Cardiac muscle cell (in vitro differentiated cells and primary cell): ENCODE results near the gene BET1. TPM values are rescaled to one million over a fixed set of nuclear protein-coding genes. Genes with fewer than 3 reads are reported as not detected.

ENCODE experiments used
- DNase-seq, 2 donors: peaks; one replicate each; pipeline versions ENCODE4 v3.0.0 to v3.0.0-alpha.2; 2010 to 2017; ENCODE audit warnings: low read depth in 1 of 2, low spot score in 1 of 2
- H3K27ac ChIP-seq: fragments of 200-600 bp; sonication (generic); 2 replicates; pipeline ENCODE4 v1.5.1; 2016
- H3K27me3 ChIP-seq: fragments of 200-600 bp; sonication (generic); 2 replicates; pipeline ENCODE4 v1.6.0; 2016; ENCODE audit warnings: control low read depth
- H3K36me3 ChIP-seq: fragments of 200-600 bp; sonication (generic); 2 replicates; pipeline ENCODE4 v1.5.1; 2016; ENCODE audit warnings: control low read depth
- H3K4me1 ChIP-seq: fragments of 200-600 bp; sonication (generic); 2 replicates; pipeline ENCODE4 v1.8.1; 2017; ENCODE audit warnings: low read depth, mild to moderate bottlenecking, mixed run types
- H3K4me3 ChIP-seq: fragments of 200-600 bp; sonication (generic); 2 replicates; pipeline ENCODE4 v1.5.1; 2016; ENCODE audit warnings: mild to moderate bottlenecking
- H3K9me3 ChIP-seq: fragments of 200-600 bp; sonication (generic); 2 replicates; pipeline ENCODE4 v1.5.1; 2017; ENCODE audit warnings: low read depth, mild to moderate bottlenecking, control low read depth
- polyA plus RNA-seq: library from polyadenylated mRNA; unstranded; fragments of >200 nt; fragmentation: Nextera tagmentation; extraction: Ambion mirVana; gene quantifications from 2 replicates; pipeline ENCODE4 v1.2.1, GENCODE V29; 2016
- total RNA-seq: library from RNA; depleted of rRNA; stranded (reverse); fragments of >200 nt; gene quantifications from 2 replicates; pipeline ENCODE4 v1.2.3, GENCODE V29; 2016
- TF ChIP-seq, protein P1 (sequence below): IDR thresholded peaks from 2 replicates; pipeline ENCODE4 v1.5.1; 2012; ENCODE audit warnings: low read depth, mild to moderate bottlenecking, low read length

Gene BET1
- total and polyA plus RNA-seq, 2 experiments from 2014 or later = 20.8 to 43.1 TPM

- peaks cover 34% of the 10 kb centered on the region for H3K4me1 ChIP-seq
- H3K27me3 ChIP-seq = no peaks in the 10 kb centered on the region
- TF ChIP-seq, protein P1, sequence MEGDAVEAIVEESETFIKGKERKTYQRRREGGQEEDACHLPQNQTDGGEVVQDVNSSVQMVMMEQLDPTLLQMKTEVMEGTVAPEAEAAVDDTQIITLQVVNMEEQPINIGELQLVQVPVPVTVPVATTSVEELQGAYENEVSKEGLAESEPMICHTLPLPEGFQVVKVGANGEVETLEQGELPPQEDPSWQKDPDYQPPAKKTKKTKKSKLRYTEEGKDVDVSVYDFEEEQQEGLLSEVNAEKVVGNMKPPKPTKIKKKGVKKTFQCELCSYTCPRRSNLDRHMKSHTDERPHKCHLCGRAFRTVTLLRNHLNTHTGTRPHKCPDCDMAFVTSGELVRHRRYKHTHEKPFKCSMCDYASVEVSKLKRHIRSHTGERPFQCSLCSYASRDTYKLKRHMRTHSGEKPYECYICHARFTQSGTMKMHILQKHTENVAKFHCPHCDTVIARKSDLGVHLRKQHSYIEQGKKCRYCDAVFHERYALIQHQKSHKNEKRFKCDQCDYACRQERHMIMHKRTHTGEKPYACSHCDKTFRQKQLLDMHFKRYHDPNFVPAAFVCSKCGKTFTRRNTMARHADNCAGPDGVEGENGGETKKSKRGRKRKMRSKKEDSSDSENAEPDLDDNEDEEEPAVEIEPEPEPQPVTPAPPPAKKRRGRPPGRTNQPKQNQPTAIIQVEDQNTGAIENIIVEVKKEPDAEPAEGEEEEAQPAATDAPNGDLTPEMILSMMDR = no peak
- H3K36me3 ChIP-seq = no peaks in the 10 kb centered on the region
- H3K4me3 ChIP-seq = no peak overlapping the region
- peak in 1 of 2 donors; percentile 25 for DNase-seq
- H3K27ac ChIP-seq = no peak overlapping the region
- H3K9me3 ChIP-seq = no peaks in the 10 kb centered on the region
Measured at GRCh38 chr7:93948106-93948505, 56.0 kb downstream of the BET1 start.

DNA sequence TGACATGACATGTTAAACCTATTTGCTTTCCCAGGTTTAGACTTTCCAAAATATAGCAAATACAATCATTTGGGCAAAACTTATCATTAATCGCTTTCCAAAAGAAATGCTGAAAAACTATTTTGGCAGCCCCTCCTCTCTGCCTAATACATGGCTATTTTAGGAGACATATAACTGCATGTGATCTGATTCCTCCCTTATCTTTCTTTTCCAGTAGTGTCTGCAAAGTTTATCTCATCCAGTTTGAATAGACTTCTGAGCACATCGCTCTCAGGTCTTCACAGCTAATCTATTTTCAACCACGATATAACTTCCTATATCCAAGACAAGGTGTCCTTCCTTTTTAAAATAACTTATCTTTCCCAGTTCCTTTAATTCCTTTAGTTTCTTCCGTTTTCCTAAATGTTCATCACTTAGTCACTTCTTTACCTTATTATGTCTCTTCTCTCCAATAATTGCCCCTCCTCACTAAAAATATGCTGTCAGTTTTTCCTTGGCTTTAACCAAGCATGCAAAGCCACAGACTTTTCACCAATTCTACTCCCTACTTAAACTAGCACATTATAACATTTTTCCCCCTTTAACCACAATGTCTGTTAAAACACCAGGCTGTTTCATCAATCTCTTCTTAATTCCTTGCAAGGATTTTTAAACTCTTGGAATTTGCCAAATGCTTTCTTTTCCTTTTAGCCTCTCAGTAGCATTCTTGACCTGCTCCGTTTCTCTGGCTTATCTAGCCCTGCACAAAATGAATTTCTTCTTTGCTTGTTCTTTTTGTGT lies 58.2 kb downstream of the BET1 start:
- H3K4me3 ChIP-seq = no peak overlapping the region
- no peaks in the 10 kb centered on the region for H3K9me3 ChIP-seq
- no peaks in the 10 kb centered on the region for H3K27me3 ChIP-seq
- TF ChIP-seq, protein P1 = no peak
- no peaks in the 10 kb centered on the region for H3K36me3 ChIP-seq
- H3K27ac ChIP-seq = no peak overlapping the region
- H3K4me1 ChIP-seq = peaks cover 34% of the 10 kb centered on the region
- DNase-seq = peak in 1 of 2 donors; percentile 40

DNA sequence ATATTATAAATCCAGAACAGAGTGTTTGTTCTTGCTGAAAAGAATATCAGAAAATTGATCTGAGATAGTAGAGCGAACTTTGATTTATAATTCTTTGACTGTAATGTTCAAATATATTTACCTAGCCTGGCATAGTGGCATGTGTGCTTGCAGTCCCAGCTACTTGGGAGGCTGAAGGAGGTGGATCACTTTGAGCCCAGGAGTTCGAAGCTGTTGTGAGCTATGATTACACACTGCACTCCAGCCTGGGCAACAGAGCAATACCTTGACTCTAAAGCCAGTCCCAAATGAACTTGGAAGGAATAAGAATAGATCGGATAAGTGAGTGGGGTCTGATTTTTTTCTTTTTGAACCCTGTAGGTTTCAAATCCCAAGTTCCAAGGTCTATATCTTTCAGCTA lies 59.1 kb downstream of the BET1 start:
- no peak overlapping the region for H3K4me3 ChIP-seq
- no peaks in the 10 kb centered on the region for H3K36me3 ChIP-seq
- no peak overlapping the region for H3K27ac ChIP-seq
- peaks cover 34% of the 10 kb centered on the region for H3K4me1 ChIP-seq
- no peak for DNase-seq
- no peaks in the 10 kb centered on the region for H3K9me3 ChIP-seq
- H3K27me3 ChIP-seq = no peaks in the 10 kb centered on the region
- TF ChIP-seq, protein P1 = no peak

DNA sequence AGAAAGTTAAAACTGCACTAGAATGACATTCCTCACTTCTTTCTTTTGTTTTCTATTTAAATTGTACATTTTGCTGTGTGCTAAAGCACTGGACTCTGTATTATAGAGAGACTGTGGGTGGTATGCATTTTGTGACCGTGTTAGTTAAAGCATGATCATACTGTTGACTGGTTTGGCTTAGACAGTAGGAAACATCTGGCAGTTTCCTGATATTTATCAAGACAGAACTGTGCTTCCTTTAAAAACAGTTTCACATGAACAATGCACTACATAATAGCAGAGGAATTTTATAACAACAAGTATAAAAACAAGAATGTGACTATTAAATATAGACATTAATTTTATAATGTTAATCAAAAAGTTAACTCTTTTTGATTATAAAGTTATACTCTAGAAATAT lies 59.5 kb downstream of the BET1 start:
- Histone ChIP-seq H3K27me3 (no peaks in the 10 kb centered on the region), H3K36me3 (no peaks in the 10 kb centered on the region), H3K9me3 (no peaks in the 10 kb centered on the region), H3K4me3 (no peak overlapping the region), H3K4me1 (peaks cover 34% of the 10 kb centered on the region), H3K27ac (peak overlapping the region; percentile 27)
- DNase-seq = peak in 1 of 2 donors; percentile 68
- TF ChIP-seq, protein P1 = no peak

- Histone ChIP-seq H3K4me1 (peaks cover 34% of the 10 kb centered on the region), H3K36me3 (no peaks in the 10 kb centered on the region), H3K4me3 (no peak overlapping the region), H3K27ac (peak overlapping the region; percentile 27), H3K27me3 (no peaks in the 10 kb centered on the region), H3K9me3 (no peaks in the 10 kb centered on the region)
- TF ChIP-seq, protein P1 = no peak
- no peak for DNase-seq
Measured at GRCh38 chr7:93943816-93944540, 60.2 kb downstream of the BET1 start.

Other genes with a start within 250 kb of the BET1 start
- 20.8 and 24.5 TPM in 2 replicates for gene TFPI2, start 113.6 kb downstream of the BET1 start, total RNA-seq
- 12.6 and 20.1 TPM in 2 replicates for gene TFPI2, start 113.6 kb downstream of the BET1 start, polyA plus RNA-seq
- gene GNGT1, start 97.8 kb downstream of the BET1 start, total RNA-seq = not detected in 2 replicates
- not detected in 2 replicates for gene GNGT1, start 97.8 kb downstream of the BET1 start, polyA plus RNA-seq
- gene GNG11, start 82.6 kb downstream of the BET1 start, total RNA-seq = 8.4 and 9.6 TPM in 2 replicates
- gene GNG11, start 82.6 kb downstream of the BET1 start, polyA plus RNA-seq = 20.8 and 21.3 TPM in 2 replicates